GM21825 (cell line): ENCODE results near the gene DCUN1D3.
A peak's percentile ranks its signal among the peaks of the same experiment; 100 is the strongest.

ENCODE experiments used
- ATAC-seq: cut with Tn5 transposase; IDR thresholded peaks from one replicate; pipeline ENCODE4 v1.9.1; 2021; ENCODE audit warnings: mild to moderate bottlenecking, moderate library complexity; ENCODE audit not compliant: unreplicated experiment

The DCUN1D3 gene

DNA sequence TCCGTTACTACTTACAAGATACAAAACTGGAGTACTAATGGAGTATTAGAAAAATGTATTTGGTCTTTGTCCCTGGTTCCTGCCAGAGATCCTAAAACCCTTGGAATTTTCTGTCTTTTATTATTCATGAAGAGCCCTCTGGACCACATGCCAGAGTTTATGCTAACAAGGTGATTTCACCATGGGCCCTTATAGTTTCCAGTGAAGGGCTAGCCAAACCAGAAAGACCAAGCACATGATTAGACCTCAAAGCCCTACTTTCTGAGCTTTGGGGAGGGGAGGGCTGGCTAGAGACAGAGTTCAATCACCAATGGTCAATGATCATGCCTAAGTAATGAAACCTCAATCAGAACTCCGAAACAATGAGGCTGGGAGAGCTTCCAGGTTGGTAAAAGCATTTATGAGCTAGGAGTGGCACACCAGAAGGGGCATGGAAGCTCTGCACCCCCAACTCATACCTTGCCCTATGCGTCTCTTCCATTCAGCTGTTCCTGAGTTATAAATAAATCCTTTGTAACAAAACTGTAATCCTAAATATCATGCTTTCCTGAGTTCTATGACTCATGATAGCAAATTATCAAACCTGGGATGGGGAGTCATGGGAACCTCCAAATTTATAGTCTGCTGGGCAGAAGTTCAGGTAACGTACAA is 10.4 kb downstream of the DCUN1D3 start:
- ATAC-seq, result no peak

DNA sequence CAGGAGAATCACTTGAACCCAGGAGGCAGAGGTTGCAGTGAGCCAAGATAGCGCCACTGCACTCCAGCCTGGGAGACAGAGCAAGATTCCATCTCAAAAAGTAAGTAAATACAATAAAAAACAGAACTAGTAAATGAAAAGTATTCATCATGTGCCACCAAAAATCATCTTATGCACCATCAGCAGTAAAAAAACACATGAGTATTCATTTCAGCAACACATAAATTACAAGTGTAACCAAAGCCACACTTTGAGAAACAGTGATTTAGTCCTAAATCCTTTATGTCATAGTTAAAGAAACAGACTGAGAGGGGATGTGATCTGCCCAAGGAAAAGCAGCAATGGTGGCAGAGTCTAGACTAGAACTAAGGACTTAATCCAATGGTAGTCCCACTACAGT is 13.0 kb downstream of the DCUN1D3 start:
- ATAC-seq, result no peak

DNA sequence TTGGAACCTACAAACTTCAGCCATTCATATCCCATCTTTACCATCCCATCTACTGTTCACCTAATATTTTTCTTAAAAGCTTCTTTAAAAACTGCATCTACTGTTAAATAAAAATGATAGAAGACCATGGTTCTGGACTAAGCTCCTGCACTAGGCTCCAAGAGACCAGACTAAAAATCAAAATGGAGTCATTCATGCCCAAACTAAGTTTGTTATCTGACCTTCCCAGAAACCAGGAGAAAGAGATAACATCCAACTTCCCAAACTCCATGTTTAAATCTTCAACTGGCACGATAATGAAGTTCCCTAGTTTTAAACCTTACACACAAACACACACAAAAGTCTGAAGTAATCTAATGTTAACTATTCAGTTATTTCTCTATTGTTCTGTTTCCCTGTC is 13.8 kb downstream of the DCUN1D3 start:
- ATAC-seq, result no peak

DNA sequence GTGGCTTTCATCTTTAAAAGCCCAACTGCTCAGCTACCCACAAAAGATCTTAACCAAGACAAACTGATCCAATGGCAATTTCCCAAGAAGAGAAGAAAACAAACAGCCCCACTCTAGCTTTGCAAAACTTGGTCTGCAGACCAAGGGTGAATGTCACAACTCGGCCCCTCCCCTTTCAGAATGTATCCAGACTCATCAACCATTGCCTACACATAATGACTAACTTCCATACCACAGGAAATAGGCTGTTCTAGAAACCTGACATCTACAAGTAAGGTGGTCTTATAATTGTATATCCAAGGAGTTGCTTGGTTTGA is 16.0 kb downstream of the DCUN1D3 start:
- no peak for ATAC-seq

DNA sequence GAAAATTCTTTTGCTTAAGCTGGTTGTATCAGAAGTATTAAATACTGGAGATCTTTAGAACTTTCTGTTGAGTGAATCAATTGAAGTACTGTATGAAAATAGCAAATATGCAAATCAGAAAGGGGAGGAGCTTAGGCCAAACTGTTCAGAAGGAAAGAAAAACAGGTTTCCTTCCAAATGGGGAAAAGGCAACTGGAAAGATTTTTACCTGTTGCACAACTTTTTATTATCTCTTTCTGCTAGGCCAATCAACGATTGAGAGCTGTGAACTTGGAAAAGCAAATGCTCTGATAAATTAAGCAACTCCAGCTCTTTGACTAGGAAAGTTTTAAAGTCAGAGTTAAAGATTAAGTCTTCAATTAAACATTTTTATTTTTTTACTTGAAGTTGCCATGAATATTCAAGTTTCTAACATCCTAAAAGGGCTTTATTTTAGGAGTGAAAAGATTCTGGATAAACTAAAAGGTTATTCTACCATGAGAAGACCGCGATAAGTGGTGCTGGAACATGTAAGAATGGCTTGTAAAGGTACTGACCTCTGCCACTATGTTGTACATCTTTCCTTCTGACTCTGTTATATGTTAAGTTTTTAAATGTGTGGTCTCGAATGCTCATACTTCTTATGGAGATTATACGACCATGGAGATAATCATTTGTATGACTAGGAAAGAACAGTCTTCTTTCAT is 16.5 kb downstream of the DCUN1D3 start:
- no peak for ATAC-seq

DNA sequence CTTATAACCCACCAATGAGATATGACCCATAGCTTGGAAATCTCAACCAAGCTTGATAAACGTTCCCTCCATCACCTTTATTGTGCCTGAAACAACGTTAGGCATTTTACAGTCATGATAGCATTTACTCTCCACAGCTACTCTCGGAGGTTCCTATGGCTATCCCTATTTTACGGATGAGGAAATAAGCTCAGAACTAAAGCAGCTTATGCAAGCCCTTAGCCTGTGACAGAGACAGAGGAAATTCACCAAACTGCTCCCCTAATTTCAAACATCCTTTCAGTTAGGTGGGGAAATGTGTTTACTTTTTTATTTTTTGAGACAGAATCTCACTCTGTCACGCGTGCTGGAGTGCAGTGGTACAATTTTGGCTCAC is 18.7 kb downstream of the DCUN1D3 start:
- ATAC-seq, result no peak

DNA sequence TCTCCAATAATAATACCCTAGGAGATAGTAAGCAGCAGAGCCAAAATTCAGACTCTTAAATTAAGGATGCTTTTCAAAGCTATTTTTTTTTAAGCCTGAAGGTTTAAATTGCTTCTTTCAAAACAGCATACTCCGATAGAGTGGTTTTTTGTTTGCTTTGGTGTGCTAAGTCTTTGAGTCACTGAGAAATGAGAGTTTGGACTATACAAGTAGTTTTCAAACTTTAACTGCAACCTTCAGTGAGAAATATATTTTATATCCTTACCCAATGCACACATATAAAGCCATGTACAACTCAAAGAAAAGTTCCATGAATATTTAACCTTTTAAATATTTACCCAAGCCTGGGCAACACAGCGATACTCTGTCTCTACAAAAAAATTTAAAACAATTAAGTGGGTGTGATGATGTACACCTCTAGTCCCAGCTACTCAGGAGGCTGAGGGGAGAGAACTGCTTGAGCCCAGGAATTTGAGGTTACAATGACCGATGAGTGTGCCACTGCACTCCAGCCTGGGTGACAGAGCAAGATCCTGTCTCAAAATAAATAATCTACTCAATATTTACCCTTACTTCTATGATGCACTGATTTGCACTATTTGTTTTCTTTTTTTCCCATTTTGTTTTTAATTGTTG is 19.2 kb downstream of the DCUN1D3 start:
- no peak for ATAC-seq

DNA sequence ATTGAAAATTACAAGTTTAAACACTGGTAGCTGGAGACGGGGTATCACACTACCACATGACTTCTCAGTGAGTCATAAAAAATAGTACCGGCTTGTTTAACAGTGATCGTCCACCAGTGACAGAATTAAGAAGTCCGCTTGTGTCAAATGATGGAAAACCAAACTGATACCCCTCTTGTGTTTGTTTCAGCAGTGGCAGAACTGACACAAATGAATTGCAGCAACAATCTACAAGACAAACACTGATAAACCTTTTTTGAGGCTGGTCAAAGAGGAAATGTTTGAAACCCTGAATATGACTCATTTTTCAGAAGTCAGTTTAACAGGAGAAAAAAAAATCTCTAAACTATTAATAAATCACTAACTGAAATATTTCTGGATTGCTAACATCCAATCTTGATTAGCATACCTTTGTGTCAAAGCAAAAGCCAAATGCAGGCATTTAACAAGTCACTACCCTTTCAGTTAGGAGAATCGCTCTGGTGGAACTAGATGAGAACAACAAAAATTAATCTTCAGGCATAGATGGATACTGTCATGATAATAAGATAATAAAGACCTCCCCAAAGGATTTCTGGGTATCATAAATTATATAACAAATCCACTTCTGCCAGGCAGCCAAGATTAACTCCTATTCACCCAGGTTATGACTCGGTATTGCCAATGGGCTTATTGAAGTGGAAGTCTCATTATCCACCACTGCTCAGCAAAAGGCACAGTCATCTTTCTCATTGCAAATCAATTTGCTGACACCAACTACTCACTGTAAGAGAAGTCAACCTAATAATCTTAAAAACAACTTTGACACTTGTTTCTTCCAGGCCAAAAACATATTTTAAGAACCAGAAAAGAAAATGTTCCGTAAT is 20.8 kb downstream of the DCUN1D3 start:
- ATAC-seq, result no peak

DNA sequence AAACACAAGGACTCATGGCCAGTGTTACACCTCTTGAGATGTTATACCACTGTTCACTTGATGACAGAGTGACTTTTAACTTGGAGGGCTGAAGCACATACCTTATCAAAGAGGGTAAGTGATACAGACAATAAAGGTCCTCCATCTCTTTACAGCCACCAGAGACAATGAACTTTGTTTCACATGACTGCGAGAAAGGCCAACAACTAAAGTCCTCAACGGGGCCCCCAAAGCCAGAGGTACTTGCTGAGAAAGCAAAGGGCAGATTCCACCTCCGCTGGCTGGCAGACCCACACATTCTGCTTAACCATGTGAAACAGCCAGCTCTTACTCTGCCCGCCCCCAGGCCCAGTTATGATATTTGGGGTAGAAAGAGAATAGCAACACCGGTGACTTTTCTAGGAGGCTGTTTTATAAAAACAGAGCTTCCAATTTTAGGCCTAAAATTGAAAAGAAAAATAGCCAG is 21.4 kb downstream of the DCUN1D3 start:
- ATAC-seq, result no peak

DNA sequence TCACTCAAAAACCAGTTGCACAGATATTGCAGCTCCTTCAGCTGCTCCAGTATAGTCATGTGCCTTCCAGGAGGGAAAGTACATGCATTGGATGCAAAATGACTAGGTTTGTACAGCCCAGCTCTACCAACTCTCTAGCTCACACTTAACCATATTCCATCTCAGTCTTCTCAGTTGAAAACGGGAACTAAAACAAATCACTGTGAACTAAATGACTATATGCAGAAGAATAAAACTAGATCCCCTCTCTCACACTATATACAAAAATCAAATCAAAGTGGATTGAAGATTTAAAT is 24.9 kb downstream of the DCUN1D3 start:
- ATAC-seq, result no peak

DNA sequence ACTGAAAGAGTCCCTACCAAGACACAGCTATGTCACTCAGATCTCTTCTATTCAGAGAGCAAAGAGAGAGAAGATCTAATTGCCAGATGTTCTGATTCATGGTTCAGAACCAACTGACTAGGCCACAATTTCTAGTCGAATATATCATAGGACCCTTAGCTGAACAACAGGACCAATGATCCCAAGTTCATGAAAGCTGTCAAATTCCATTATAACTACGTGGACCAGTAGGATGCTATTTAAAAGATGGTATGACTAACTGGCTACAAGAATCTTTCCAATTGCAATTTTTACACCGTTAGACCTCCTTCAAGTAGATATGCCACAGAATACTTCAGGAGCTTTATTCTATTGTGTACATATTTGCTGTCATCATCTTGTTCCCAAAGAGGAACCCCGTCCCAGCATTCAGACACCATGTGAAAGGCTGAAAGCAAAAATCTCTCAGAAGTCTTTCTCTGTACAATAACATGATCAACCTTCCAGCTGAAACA is 26.0 kb downstream of the DCUN1D3 start:
- ATAC-seq, result peak; percentile 1

DNA sequence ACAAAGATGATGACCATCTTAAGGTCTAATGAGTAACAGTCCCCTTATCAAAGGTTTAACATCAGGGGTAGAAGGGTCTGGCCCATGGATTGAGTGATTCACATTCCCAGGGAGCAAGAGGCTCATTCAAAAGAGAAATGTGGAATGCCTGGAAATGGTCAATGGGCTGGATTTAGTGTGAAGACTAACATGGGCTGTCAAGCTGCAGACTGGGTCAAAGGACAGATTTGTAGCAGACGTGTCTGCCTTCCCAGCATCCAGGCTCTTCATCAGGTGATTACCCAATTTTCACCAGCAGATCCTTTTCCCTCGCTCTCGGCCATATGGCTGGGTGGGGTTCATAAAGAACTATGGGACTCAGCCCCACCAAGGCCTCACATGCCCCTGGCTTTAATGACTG is 26.8 kb downstream of the DCUN1D3 start:
- no peak for ATAC-seq

DNA sequence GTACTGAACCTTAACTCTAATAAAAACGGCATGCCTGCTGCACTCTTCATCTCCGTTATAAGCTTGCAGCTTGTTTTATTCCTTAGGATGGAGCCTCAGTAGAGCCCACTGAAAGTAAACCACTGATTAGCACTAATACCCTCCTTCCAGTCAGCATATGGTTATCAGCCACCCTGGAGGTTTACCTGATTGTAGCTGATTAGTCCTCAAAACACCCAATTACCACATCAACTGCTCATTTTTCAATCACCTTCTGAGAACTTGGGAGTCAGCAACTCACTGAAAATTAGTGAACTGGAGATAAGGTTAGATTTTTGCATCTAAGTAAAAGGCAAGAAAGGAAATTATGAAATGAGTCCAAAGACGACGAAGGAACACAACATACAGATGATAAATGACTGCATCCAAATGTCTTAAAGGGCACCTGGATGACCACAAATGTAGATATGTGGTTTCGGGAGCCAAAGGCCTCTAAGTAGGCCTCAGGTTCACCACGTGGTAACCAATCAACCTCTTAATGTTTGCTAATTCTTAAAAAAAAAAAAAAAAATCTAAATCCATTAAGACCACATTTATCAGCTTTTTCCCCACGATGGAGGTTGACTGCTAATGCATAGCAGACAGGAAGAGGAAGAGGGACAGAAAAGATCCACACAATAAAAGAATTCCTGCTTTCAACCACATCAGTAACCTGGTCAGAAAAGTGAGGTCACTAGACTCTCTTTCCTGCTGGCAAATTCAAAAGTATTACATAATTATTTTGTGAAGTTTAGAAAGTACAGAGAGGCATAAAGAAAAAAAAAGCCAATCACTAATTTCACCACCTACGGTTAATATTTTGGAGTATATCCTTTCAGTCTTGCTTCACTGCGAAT is 28.0 kb downstream of the DCUN1D3 start:
- no peak for ATAC-seq

DNA sequence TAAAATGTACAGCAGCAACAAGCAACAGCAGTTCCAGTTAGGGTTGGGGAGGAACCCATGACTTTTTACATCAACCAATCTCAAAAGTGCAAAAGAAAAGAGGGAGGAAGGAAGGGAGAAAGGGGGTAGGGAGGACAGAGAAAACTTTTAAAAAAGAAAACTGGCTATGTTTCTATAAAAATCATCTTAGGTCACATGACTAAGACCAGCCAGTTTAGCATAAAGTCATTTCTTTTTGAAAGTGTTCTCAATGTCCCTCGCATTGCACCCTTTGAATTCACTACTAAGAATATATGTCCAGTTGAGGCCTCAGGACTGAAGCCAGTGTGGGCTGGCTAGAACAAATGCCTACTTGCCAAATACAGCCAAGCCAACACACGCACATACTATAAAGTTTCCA is 28.9 kb downstream of the DCUN1D3 start:
- no peak for ATAC-seq

DNA sequence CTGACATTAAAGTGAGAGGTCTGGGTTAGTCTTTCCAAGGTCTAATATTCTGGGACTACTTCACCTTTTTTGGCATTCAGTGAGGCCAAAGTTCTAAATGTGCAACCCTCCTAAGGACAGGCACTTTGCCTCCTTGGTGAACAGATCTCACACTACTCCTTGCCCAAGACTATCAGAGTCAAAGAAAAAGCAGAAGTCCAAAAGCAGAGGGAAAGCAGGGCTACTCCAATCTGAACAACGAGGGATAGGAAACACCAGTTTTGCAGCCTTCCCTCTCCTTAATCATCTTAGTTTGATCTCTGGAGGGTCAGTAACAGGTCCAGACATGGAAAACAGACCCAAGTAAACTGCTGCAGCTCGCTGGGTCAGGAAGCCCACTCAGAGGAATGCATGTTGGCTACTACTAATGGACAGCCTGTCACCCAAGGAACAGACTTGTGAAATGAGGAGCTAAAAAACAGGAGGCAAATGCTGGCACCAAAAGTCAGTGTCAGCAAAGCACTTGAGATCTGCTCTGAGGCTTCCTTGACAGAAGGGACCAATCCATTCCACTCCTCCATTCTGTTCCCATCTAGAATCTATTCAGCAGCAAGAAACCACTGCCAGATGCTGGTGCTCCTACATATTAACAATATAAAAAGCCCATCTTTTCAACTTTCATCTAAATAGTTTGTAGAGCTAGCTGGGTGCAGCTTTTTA is 29.9 kb downstream of the DCUN1D3 start:
- ATAC-seq, result no peak

DNA sequence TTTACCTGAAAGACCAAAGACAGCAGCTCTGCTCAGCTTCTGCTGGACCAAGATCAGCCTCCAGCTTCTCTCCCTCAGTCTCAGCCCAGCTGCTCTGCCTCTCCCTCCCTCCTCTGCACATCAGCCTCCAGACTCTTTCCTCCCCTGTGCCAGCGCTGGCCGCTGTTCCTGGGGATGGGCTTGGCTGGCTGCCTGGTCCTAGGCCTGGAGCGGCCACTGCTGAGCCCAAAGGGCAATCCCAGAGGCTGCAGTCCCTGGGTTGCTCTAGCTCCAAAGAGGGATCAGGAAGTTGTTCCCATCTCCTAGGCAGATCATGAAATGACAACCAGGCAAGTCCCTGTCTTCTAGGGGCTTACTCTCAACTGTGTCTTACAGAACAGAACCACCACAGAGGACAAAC is 31.3 kb downstream of the DCUN1D3 start:
- ATAC-seq, result no peak

DNA sequence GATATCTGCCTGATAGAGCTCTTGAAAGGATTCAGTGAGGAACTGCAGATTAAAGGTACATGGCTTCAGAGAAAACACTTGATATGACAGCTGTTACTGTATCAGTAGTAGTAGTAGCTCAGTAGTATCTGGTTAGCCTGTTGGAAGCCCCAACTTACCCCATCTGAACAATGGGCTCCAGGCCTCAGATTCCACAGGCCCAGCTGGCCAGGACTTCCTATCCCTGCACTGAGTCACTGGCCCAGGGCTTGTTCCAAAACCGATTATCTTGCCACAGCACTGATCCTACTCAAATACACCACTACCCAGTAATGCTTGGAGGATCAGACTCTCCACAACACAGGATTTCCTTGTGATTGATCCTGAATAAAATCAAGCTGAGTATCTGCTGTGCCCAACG is 32.6 kb downstream of the DCUN1D3 start:
- ATAC-seq, result no peak

DNA sequence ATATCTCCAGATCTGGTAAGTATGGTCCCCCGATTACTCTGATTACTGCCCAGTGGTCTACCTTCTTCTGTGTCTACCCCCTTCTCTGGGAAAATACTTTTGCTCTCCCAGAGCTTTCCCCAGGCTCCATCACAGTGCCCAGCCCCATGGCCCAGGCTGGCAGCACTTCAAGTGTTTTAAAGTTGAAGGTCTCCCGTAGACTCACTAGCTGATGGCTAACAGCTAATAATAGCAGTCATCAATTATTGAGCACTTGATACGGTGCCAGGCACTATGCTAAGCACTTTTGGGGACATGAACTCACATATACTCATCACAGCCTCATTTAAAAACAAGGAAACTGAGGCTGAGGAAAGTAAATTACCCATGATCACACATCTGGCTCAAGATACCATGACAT is 33.4 kb downstream of the DCUN1D3 start:
- ATAC-seq, result no peak

DNA sequence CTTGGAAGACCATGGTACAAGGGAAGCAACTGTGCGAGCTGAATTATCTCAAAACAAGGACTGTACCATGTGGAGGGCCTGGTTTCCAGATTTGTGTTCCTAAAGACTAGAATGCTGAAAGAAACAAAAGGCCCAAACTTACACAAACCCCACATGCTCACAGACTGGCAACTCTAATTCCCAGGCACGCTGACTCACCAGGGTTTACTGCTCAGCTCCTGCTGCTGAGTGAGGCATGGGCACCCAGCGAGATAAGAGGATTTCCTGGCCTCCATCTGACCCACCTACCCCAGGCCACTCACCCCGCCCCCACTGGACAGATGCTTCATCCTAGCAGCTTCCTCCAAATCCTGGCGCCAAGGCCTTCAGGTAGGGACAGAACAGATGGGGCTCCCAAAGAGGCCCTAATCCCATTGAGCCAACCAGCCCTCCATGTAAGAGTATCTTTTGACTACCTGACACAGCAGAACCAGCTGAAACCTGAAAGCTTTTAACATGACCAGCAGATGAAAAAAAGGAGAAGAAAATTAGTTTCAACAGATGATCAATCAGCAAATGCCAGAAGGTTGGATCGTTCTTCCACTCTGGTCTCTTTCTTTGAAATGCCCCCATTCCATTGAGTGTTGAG is 33.9 kb downstream of the DCUN1D3 start:
- ATAC-seq, result no peak
